Type B pancreatic cell (in vitro differentiated cells): ENCODE results near the gene MPEG1. TPM values are rescaled to one million over a fixed set of nuclear protein-coding genes. Genes with fewer than 3 reads are reported as not detected.

Experiments
- DNase-seq: peaks from one replicate; pipeline ENCODE4 v3.0.0; 2021; ENCODE audit warnings: mixed read lengths; ENCODE audit not compliant: unreplicated experiment; ENCODE audit errors: extremely low spot score
- H3K27ac Mint-ChIP-seq: 2 replicates; pipeline ENCODE4 v1.8.0; 2021; ENCODE audit warnings: mild to moderate bottlenecking, mixed read lengths
- H3K27me3 Mint-ChIP-seq: 2 replicates; pipeline ENCODE4 v1.8.0; 2021; ENCODE audit warnings: mixed read lengths
- H3K36me3 Mint-ChIP-seq: 2 replicates; pipeline ENCODE4 v1.8.0; 2021; ENCODE audit warnings: mixed read lengths
- H3K4me1 Mint-ChIP-seq: one replicate; pipeline ENCODE4 v1.8.0; 2021; ENCODE audit warnings: mixed read lengths; ENCODE audit not compliant: unreplicated experiment
- H3K4me3 Mint-ChIP-seq: 2 replicates; pipeline ENCODE4 v1.8.0; 2021; ENCODE audit warnings: mild to moderate bottlenecking, mixed read lengths
- H3K9me3 Mint-ChIP-seq: 2 replicates; pipeline ENCODE4 v1.8.0; 2021; ENCODE audit warnings: mixed read lengths
- CTCF ChIP-seq: fragments of 200-600 bp; sonication (generic); conservative IDR thresholded peaks from 2 replicates; pipeline ENCODE4 v1.5.0; 2021; ENCODE audit warnings: antibody characterized with exemption, mild to moderate bottlenecking
- total RNA-seq: library from RNA; stranded (reverse); gene quantifications from 2 replicates; pipeline ENCODE4 v1.2.1, GENCODE V29; 2021; ENCODE audit warnings: low replicate concordance

Gene MPEG1
- total RNA-seq, 1 donor from 2014 or later = not detected

- Mint-ChIP-seq H3K27me3 (peaks cover 4% of the 10 kb centered on the region), H3K9me3 (no peaks in the 10 kb centered on the region), H3K27ac (no peak overlapping the region), H3K4me3 (no peak overlapping the region), H3K36me3 (no peaks in the 10 kb centered on the region), H3K4me1 (no peaks in the 10 kb centered on the region)
- DNase-seq = no peak
- no peak for TF ChIP-seq CTCF
These were observed 30.9 kb upstream of the MPEG1 start for GRCh38 chr11:59243633-59244032.

GRCh38 chr11:59240322-59240721 lies 27.6 kb upstream of the MPEG1 start:
- Mint-ChIP-seq H3K4me1 (no peaks in the 10 kb centered on the region), H3K27ac (no peak overlapping the region), H3K36me3 (no peaks in the 10 kb centered on the region), H3K27me3 (no peaks in the 10 kb centered on the region), H3K9me3 (no peaks in the 10 kb centered on the region), H3K4me3 (no peak overlapping the region)
- TF ChIP-seq CTCF = no peak
- DNase-seq = no peak

GRCh38 chr11:59226396-59226795 lies 13.7 kb upstream of the MPEG1 start:
- Mint-ChIP-seq H3K36me3 (no peaks in the 10 kb centered on the region), H3K4me1 (no peaks in the 10 kb centered on the region), H3K9me3 (peaks cover 5% of the 10 kb centered on the region), H3K27ac (no peak overlapping the region), H3K4me3 (no peak overlapping the region), H3K27me3 (peaks cover 5% of the 10 kb centered on the region)
- TF ChIP-seq CTCF = no peak
- DNase-seq = no peak

GRCh38 chr11:59225017-59225416 lies 12.3 kb upstream of the MPEG1 start:
- Mint-ChIP-seq H3K4me3 (no peak overlapping the region), H3K27ac (no peak overlapping the region), H3K4me1 (no peaks in the 10 kb centered on the region), H3K27me3 (peaks cover 5% of the 10 kb centered on the region), H3K9me3 (no peaks in the 10 kb centered on the region), H3K36me3 (no peaks in the 10 kb centered on the region)
- DNase-seq = no peak
- no peak for TF ChIP-seq CTCF

GRCh38 chr11:59224351-59224928 lies 11.7 kb upstream of the MPEG1 start:
- DNase-seq = no peak
- Mint-ChIP-seq H3K4me3 (no peak overlapping the region), H3K27ac (no peak overlapping the region), H3K9me3 (no peaks in the 10 kb centered on the region), H3K4me1 (no peaks in the 10 kb centered on the region), H3K27me3 (peaks cover 5% of the 10 kb centered on the region), H3K36me3 (no peaks in the 10 kb centered on the region)
- no peak for TF ChIP-seq CTCF

GRCh38 chr11:59223611-59224010 lies 10.9 kb upstream of the MPEG1 start:
- Mint-ChIP-seq H3K9me3 (no peaks in the 10 kb centered on the region), H3K27ac (no peak overlapping the region), H3K36me3 (no peaks in the 10 kb centered on the region), H3K4me3 (no peak overlapping the region), H3K27me3 (peaks cover 6% of the 10 kb centered on the region), H3K4me1 (no peaks in the 10 kb centered on the region)
- DNase-seq = no peak
- no peak for TF ChIP-seq CTCF
